Upper lobe of left lung (tissue), 4 donors: ENCODE data around the gene H6PD.

Experiments
- POLR2A ChIP-seq, 4 donors: fragments of 450-650 bp; IDR thresholded peaks; one replicate each; pipeline ENCODE4 v1.5.1; 2016 to 2017; ENCODE audit warnings: antibody characterized with exemption in 4 of 4, mild to moderate bottlenecking in 2 of 4
- TF ChIP-seq, protein P1 (sequence below), 6 experiments: fragments of 450-650 bp in 4 of 6; fragments of 200-600 bp in 2 of 6; sonication (generic) in 2 of 6; IDR thresholded peaks; one replicate each; pipeline ENCODE4 v1.5.1; 2016 to 2019; ENCODE audit warnings: antibody characterized with exemption in 6 of 6

DNA sequence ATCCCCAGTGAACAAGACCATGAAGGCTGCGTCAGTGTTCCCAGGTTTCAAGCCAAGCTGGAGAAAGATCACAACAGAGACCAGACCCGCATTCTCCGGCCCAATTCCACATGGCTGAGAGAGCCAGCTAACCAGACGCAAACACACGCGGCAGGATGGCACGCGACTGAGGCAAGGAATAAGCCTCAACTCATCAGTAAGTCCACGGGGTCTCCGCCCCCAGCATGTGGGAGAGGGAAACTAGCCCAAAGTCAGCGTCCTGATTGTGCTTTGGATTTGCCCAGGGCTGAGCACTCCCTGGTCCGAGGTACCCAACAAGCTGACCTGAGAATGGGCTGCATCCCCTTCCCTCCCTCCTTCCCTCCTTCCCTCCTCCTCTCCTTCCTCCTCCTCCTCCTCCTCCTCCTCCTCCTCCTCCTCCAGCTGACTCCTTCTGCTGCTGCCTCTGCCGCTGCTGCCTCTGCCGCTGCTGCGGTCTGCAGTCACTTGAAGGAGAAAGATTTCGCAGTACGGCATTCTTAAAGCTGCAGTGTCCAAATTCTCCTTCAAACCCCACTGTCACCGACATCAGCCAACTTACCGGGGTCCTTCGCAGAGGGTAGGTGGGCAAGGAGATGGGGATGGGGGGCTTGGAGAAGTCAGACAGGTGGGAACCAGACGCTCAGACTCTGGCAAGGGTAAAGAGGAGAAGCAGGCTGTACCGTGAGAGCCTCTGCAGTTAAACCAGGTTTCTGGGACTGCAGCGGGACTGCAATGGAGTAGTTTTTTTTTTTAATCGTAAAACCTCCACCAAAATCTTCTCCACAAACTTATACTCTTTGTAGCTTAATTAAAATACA is 33.0 kb upstream of the H6PD start:
- TF ChIP-seq POLR2A (IDR thresholded peaks at IDR 0.05): no peak
- TF ChIP-seq, protein P1, sequence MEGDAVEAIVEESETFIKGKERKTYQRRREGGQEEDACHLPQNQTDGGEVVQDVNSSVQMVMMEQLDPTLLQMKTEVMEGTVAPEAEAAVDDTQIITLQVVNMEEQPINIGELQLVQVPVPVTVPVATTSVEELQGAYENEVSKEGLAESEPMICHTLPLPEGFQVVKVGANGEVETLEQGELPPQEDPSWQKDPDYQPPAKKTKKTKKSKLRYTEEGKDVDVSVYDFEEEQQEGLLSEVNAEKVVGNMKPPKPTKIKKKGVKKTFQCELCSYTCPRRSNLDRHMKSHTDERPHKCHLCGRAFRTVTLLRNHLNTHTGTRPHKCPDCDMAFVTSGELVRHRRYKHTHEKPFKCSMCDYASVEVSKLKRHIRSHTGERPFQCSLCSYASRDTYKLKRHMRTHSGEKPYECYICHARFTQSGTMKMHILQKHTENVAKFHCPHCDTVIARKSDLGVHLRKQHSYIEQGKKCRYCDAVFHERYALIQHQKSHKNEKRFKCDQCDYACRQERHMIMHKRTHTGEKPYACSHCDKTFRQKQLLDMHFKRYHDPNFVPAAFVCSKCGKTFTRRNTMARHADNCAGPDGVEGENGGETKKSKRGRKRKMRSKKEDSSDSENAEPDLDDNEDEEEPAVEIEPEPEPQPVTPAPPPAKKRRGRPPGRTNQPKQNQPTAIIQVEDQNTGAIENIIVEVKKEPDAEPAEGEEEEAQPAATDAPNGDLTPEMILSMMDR (IDR thresholded peaks at IDR 0.05): no peak
